Natural killer cell (primary cell): Measurements from ENCODE around the gene CHRM2. TPM values are rescaled to one million over a fixed set of nuclear protein-coding genes. Genes with fewer than 3 reads are reported as not detected.

Experiments used
- ATAC-seq, 3 donors: fragments of 150-1000 bp in 2 of 3; fragments of 200-7000 bp in 1 of 3; cut with Tn5 transposase; 1 replicate in 1 of 3; 2 replicates in 2 of 3; pipeline ENCODE4 v1.10.0; 2021; ENCODE audit warnings: mild to moderate bottlenecking in 2 of 3, moderate library complexity in 2 of 3
- DNase-seq, 2 donors: peaks; one replicate each; pipeline versions ENCODE4 v3.0.0 to v3.0.0-alpha.2; 2013 to 2021; ENCODE audit warnings: mixed read lengths in 1 of 2
- H3K27ac ChIP-seq: one replicate; pipeline ENCODE4 v1.5.1; 2013; ENCODE audit warnings: mild to moderate bottlenecking, low read length
- H3K27me3 ChIP-seq: one replicate; pipeline ENCODE4 v1.6.1; 2013; ENCODE audit warnings: low read length; ENCODE audit not compliant: control insufficient read depth, insufficient read depth
- H3K36me3 ChIP-seq: one replicate; pipeline ENCODE4 v1.6.1; 2013; ENCODE audit warnings: low read length; ENCODE audit not compliant: control insufficient read depth, insufficient read depth
- H3K4me1 ChIP-seq: one replicate; pipeline ENCODE4 v1.6.1; 2013; ENCODE audit warnings: low read length; ENCODE audit not compliant: control insufficient read depth, insufficient read depth
- H3K4me3 ChIP-seq: one replicate; pipeline ENCODE4 v1.5.1; 2013; ENCODE audit warnings: low read length
- H3K9me3 ChIP-seq: one replicate; pipeline ENCODE4 v1.6.1; 2013; ENCODE audit warnings: low read length; ENCODE audit not compliant: control insufficient read depth, insufficient read depth
- H3K27ac Mint-ChIP-seq, 2 donors: one replicate each; pipeline ENCODE4 v1.8.0; 2022; ENCODE audit warnings: mild to moderate bottlenecking in 2 of 2, mixed read lengths in 2 of 2, moderate library complexity in 1 of 2
- H3K27me3 Mint-ChIP-seq, 2 donors: one replicate each; pipeline ENCODE4 v1.8.0; 2022; ENCODE audit warnings: low read depth in 2 of 2, mixed read lengths in 2 of 2
- H3K36me3 Mint-ChIP-seq: one replicate; pipeline ENCODE4 v1.8.0; 2022; ENCODE audit warnings: mixed read lengths
- H3K4me1 Mint-ChIP-seq, 2 donors: one replicate each; pipeline ENCODE4 v1.8.0; 2022; ENCODE audit warnings: mixed read lengths in 2 of 2
- H3K4me3 Mint-ChIP-seq: one replicate; pipeline ENCODE4 v1.8.0; 2022; ENCODE audit warnings: mild to moderate bottlenecking, moderate library complexity, mixed read lengths
- H3K9me3 Mint-ChIP-seq, 2 donors: one replicate each; pipeline ENCODE4 v1.8.0; 2022; ENCODE audit warnings: mixed read lengths in 2 of 2
- CTCF ChIP-seq: fragments of 200-600 bp; IDR thresholded peaks from one replicate; pipeline ENCODE4 v1.8.0; 2022; ENCODE audit warnings: antibody characterized with exemption
- WGBS: methylation state at CpG from one replicate; pipeline ENCODE4 v1.1.7; 2013; ENCODE audit warnings: missing lambda C conversion rate; ENCODE audit not compliant: insufficient coverage; 5-methylcytosine and 5-hydroxymethylcytosine counted together
- intact Hi-C: fragments of 100-400 bp; cut with micrococcal nuclease; formaldehyde crosslinking; loops from one replicate; pipeline ENCODE4 v1.14.2; 2022
- total RNA-seq, 4 donors: library from RNA; stranded (reverse); fragments of 120-200 nt in 1 of 4; gene quantifications; one replicate each; pipeline versions ENCODE4 v1.2.3 to v1.2.4, GENCODE V29; 2013 to 2022

Gene CHRM2
- total RNA-seq, 3 donors from 2014 or later (not counting 1 experiment from before 2014, with no cell fraction given): not detected

- Histone ChIP-seq H3K9me3 (no peaks in the 10 kb centered on the region), H3K4me3 (no peak overlapping the region), H3K27ac (no peak overlapping the region), H3K27me3 (peaks cover 8% of the 10 kb centered on the region), H3K4me1 (no peaks in the 10 kb centered on the region), H3K36me3 (no peaks in the 10 kb centered on the region)
- TF ChIP-seq CTCF: no peak
- Mint-ChIP-seq H3K27ac (no peak overlapping the region), H3K4me1 (no peaks in the 10 kb centered on the region), H3K27me3 (peaks cover 10 to 14% of the 10 kb centered on the region in 2 donors), H3K36me3 (peaks cover 8% of the 10 kb centered on the region), H3K4me3 (no peak overlapping the region), H3K9me3 (peaks cover 4 to 8% of the 10 kb centered on the region in 2 donors)
- intact Hi-C loops: no loop called here
- no peak for DNase-seq
- WGBS: 5% methylated on average over 41 of the region's 41 CpGs
- ATAC-seq: no peak
Measured at GRCh38 chr7:136870866-136871487, 2.5 kb downstream of the CHRM2 start.

DNA sequence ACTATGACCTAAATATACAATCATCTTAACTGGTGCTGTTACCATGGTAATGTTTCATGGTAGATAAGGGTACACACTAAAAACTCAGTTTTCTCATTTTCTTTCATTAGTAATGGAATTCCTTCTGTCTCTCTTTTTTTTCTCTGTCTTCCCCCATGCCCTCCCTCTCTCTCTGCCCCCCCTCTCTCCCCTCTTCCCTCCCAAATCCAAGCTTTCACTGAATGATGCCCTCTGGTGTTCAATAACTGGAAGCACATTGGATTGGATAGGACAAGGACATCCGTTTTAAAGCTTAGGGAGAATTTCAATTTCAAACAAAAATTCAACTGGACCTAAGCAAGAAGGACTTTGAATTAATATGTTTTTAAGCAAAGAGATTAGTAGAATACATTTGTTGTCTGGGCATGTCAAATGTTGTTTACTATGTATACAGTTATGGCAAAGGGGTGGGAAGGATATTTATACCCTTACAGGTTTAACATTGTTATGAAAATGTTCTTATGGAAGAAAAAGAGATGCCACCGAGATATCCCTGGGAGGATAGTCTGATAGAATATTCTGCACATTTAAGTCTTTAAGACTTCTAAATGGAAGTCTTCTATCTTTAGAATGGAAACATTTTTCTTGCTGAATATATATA lies 6.1 kb downstream of the CHRM2 start:
- ATAC-seq (no peak), DNase-seq (no peak)
- Histone ChIP-seq H3K4me1 (no peaks in the 10 kb centered on the region), H3K9me3 (no peaks in the 10 kb centered on the region), H3K27ac (no peak overlapping the region), H3K27me3 (peaks cover 6% of the 10 kb centered on the region), H3K36me3 (no peaks in the 10 kb centered on the region), H3K4me3 (no peak overlapping the region)
- H3K36me3 Mint-ChIP-seq: peaks cover 8% of the 10 kb centered on the region
- no peak overlapping the region for H3K27ac Mint-ChIP-seq
- 14% methylated on average over 1 of the region's 2 CpGs for WGBS
- no peak for TF ChIP-seq CTCF
- peaks cover 4 to 10% of the 10 kb centered on the region in 2 donors for H3K9me3 Mint-ChIP-seq
- H3K4me3 Mint-ChIP-seq: no peak overlapping the region
- intact Hi-C loops: no loop called here
- no peaks in the 10 kb centered on the region for H3K4me1 Mint-ChIP-seq
- H3K27me3 Mint-ChIP-seq: peaks cover 10% of the 10 kb centered on the region in 2 donors

DNA sequence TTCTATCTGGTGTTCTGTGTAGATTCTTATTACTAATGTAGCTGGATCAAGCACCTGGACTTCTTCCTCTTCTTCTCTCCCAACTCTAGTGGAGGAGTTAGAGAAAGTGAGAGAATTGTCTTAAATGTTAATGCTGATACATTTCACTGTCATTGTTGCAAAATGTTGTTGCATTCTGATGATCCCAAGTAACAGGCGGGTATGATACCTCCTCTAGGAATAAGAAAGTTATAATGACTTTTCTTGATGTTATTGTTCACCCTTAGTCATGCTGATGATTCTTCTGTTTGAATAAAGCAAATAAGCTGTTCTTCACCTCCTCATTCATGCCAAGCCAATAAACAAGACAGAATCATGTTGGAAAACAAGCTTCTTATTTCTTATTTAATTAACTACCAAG lies 9.1 kb downstream of the CHRM2 start:
- Histone ChIP-seq H3K9me3 (no peaks in the 10 kb centered on the region), H3K4me3 (no peak overlapping the region), H3K27ac (no peak overlapping the region), H3K4me1 (no peaks in the 10 kb centered on the region), H3K27me3 (no peaks in the 10 kb centered on the region), H3K36me3 (no peaks in the 10 kb centered on the region)
- H3K9me3 Mint-ChIP-seq: peaks cover 5 to 20% of the 10 kb centered on the region in 2 donors
- intact Hi-C loops: no loop called here
- H3K27me3 Mint-ChIP-seq: no peaks in the 10 kb centered on the region
- no peak overlapping the region for H3K27ac Mint-ChIP-seq
- no peaks in the 10 kb centered on the region for H3K36me3 Mint-ChIP-seq
- 86% methylated on average over 1 of the region's 1 CpG for WGBS
- DNase-seq (no peak), ATAC-seq (no peak)
- H3K4me3 Mint-ChIP-seq: no peak overlapping the region
- TF ChIP-seq CTCF: no peak
- H3K4me1 Mint-ChIP-seq: no peaks in the 10 kb centered on the region
